Liver (tissue), 9 donors: ENCODE data around the gene DENND6A. TPM values are rescaled to one million over a fixed set of nuclear protein-coding genes. Genes with fewer than 3 reads are reported as not detected.

Experiments used
- DNase-seq: peaks from one replicate; pipeline ENCODE4 v3.0.0-alpha.2; 2017; ENCODE audit warnings: low spot score
- H3K27ac ChIP-seq, 2 donors: one replicate each; pipeline ENCODE4 v1.7.0; 2013; ENCODE audit warnings: inconsistent platforms in 2 of 2, low read length in 2 of 2, control low read depth in 1 of 2, low read depth in 1 of 2, mild to moderate bottlenecking in 1 of 2
- H3K27me3 ChIP-seq, 4 donors: one replicate each; pipeline versions ENCODE4 v1.6.1 to v1.7.0; 2013; ENCODE audit warnings: low read length in 3 of 4, inconsistent platforms in 1 of 4, mild to moderate bottlenecking in 1 of 4, moderate library complexity in 1 of 4; ENCODE audit not compliant: control insufficient read depth in 4 of 4, insufficient read depth in 4 of 4
- H3K36me3 ChIP-seq, 4 donors: one replicate each; pipeline versions ENCODE4 v1.6.1 to v1.7.0; 2013; ENCODE audit warnings: low read length in 3 of 4, mild to moderate bottlenecking in 3 of 4, low read depth in 1 of 4, moderate library complexity in 1 of 4; ENCODE audit not compliant: control insufficient read depth in 4 of 4, insufficient read depth in 3 of 4
- H3K4me1 ChIP-seq, 4 donors: one replicate each; pipeline versions ENCODE4 v1.6.1 to v1.7.0; 2013; ENCODE audit warnings: low read length in 3 of 4, mild to moderate bottlenecking in 3 of 4, moderate library complexity in 1 of 4; ENCODE audit not compliant: control insufficient read depth in 4 of 4, insufficient read depth in 4 of 4
- H3K4me3 ChIP-seq, 3 donors: one replicate each; pipeline versions ENCODE4 v1.6.1 to v1.7.0; 2013; ENCODE audit warnings: low read length in 3 of 3, control low read depth in 1 of 3, low read depth in 1 of 3, mild to moderate bottlenecking in 1 of 3
- H3K9ac ChIP-seq, 2 donors: one replicate each; pipeline ENCODE4 v1.7.0; 2013; ENCODE audit warnings: low read length in 2 of 2, mild to moderate bottlenecking in 2 of 2, moderate library complexity in 2 of 2, control low read depth in 1 of 2, low read depth in 1 of 2
- H3K9me3 ChIP-seq, 4 donors: one replicate each; pipeline versions ENCODE4 v1.6.1 to v1.7.0; 2013; ENCODE audit warnings: low read length in 3 of 4; ENCODE audit not compliant: control insufficient read depth in 4 of 4
- EGR1 ChIP-seq, 2 donors: IDR thresholded peaks; 2 replicates each; pipeline ENCODE4 v1.6.1; 2016 to 2018; ENCODE audit warnings: antibody characterized with exemption in 2 of 2, low read depth in 2 of 2
- FOXA1 ChIP-seq: IDR thresholded peaks from 2 replicates; pipeline ENCODE4 v1.6.1; 2016; ENCODE audit warnings: antibody characterized with exemption
- FOXA2 ChIP-seq: IDR thresholded peaks from 2 replicates; pipeline ENCODE4 v1.6.1; 2016; ENCODE audit warnings: antibody characterized with exemption
- GABPA ChIP-seq, 2 donors: IDR thresholded peaks in 1 of 2; conservative IDR thresholded peaks in 1 of 2; 2 replicates each; pipeline ENCODE4 v1.6.1; 2016; ENCODE audit warnings: antibody characterized with exemption in 2 of 2, mild to moderate bottlenecking in 1 of 2, moderate library complexity in 1 of 2
- HNF4A ChIP-seq, 2 donors: conservative IDR thresholded peaks; 2 replicates each; pipeline ENCODE4 v1.6.1; 2016; ENCODE audit warnings: antibody characterized with exemption in 2 of 2, mild to moderate bottlenecking in 2 of 2
- HNF4G ChIP-seq: IDR thresholded peaks from 2 replicates; pipeline ENCODE4 v1.6.1; 2016; ENCODE audit warnings: antibody characterized with exemption
- JUND ChIP-seq, 2 donors: IDR thresholded peaks; 2 replicates each; pipeline ENCODE4 v1.6.1; 2016; ENCODE audit warnings: antibody characterized with exemption in 2 of 2
- NR2F2 ChIP-seq: IDR thresholded peaks from 2 replicates; pipeline ENCODE4 v1.6.1; 2016; ENCODE audit warnings: antibody characterized with exemption
- RAD21 ChIP-seq, 2 donors: IDR thresholded peaks; 2 replicates each; pipeline ENCODE4 v1.6.1; 2016; ENCODE audit warnings: antibody characterized with exemption in 2 of 2, mild to moderate bottlenecking in 2 of 2
- RXRA ChIP-seq, 2 donors: IDR thresholded peaks; 2 replicates each; pipeline ENCODE4 v1.6.1; 2017 to 2018; ENCODE audit warnings: antibody characterized with exemption in 2 of 2, mild to moderate bottlenecking in 1 of 2
- SP1 ChIP-seq: IDR thresholded peaks from 2 replicates; pipeline ENCODE4 v1.6.1; 2018; ENCODE audit warnings: antibody characterized with exemption, mild to moderate bottlenecking
- TAF1 ChIP-seq: conservative IDR thresholded peaks from 2 replicates; pipeline ENCODE4 v1.6.1; 2016; ENCODE audit warnings: antibody characterized with exemption, mild to moderate bottlenecking
- YY1 ChIP-seq: IDR thresholded peaks from 2 replicates; pipeline ENCODE4 v1.6.1; 2016; ENCODE audit warnings: antibody characterized with exemption, mild to moderate bottlenecking
- WGBS: extraction: QIAGEN DNeasy Blood & Tissue Kit; methylation state at CpG from one replicate; pipeline ENCODE4 v1.1.7; 2013; 5-methylcytosine and 5-hydroxymethylcytosine counted together
- polyA plus RNA-seq, 2 donors: library from polyadenylated mRNA; stranded (reverse) in 1 of 2; unstranded in 1 of 2; fragments of 200-250 nt in 1 of 2; fragments of >200 nt in 1 of 2; fragmentation: Nextera tagmentation in 1 of 2; extraction: Ambion mirVana in 1 of 2; gene quantifications; one replicate each; pipeline versions ENCODE4 v1.2.1 to v1.2.3, GENCODE V29; 2013 to 2015
- total RNA-seq, 2 donors: library from RNA; depleted of rRNA; stranded (reverse); fragments of >200 nt; gene quantifications; one replicate each; pipeline ENCODE4 v1.2.3, GENCODE V29; 2014
- TF ChIP-seq, protein P1 (sequence below): IDR thresholded peaks from 2 replicates; pipeline ENCODE4 v1.6.1; 2016; ENCODE audit warnings: antibody characterized with exemption
- TF ChIP-seq, protein P2 (sequence below): IDR thresholded peaks from 2 replicates; pipeline ENCODE4 v1.6.1; 2016; ENCODE audit warnings: antibody characterized with exemption
- TF ChIP-seq, protein P3 (sequence below): fragments of 150-350 bp; IDR thresholded peaks from 2 replicates; pipeline ENCODE4 v1.5.1; 2017; ENCODE audit warnings: improper control_type of control experiment, low read depth, low read length; ENCODE audit not compliant: missing input control
- TF ChIP-seq, protein P4 (sequence below): IDR thresholded peaks from 2 replicates; pipeline ENCODE4 v1.6.1; 2016; ENCODE audit warnings: antibody characterized with exemption
- TF ChIP-seq, protein P5 (sequence below): IDR thresholded peaks from 2 replicates; pipeline ENCODE4 v1.6.1; 2016; ENCODE audit warnings: antibody characterized with exemption, mild to moderate bottlenecking
- donor health status: healthy.
- donor health status: healthy.
- donor health status: healthy.
- donor health status: healthy.
- donor health status: healthy.

DENND6A gene
- total and polyA plus RNA-seq, 4 donors, result 3.1 to 12.2 (median 8.1) TPM

DNA sequence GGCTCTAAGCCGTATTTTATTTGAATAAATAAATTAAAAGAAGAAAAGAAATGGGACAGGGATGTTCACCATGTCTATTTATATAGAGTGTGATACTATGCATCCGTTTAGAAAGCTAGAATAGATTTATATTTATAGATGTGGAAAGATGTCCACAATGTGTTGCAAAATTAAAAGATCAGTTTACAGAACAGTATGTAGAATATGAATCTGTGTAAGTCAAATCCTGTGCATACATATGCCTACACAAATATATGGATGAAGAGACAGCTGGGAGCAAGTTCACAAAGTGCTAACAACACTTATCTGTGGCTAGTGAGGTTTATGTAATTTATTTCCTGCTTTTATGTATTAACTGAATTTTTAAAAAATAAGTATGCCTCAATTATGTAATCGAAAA is 37.8 kb upstream of the DENND6A start:
- Histone ChIP-seq H3K9ac (no peak overlapping the region), H3K27me3 (no peaks in the 10 kb centered on the region), H3K4me3 (no peak overlapping the region), H3K4me1 (no peaks in the 10 kb centered on the region), H3K36me3 (no peaks in the 10 kb centered on the region), H3K9me3 (no peaks in the 10 kb centered on the region), H3K27ac (no peak overlapping the region)
- TF ChIP-seq YY1, result no peak
- no peak for TF ChIP-seq HNF4G
- no peak for TF ChIP-seq NR2F2
- TF ChIP-seq TAF1, result no peak
- no peak for TF ChIP-seq FOXA1
- TF ChIP-seq, protein P1, sequence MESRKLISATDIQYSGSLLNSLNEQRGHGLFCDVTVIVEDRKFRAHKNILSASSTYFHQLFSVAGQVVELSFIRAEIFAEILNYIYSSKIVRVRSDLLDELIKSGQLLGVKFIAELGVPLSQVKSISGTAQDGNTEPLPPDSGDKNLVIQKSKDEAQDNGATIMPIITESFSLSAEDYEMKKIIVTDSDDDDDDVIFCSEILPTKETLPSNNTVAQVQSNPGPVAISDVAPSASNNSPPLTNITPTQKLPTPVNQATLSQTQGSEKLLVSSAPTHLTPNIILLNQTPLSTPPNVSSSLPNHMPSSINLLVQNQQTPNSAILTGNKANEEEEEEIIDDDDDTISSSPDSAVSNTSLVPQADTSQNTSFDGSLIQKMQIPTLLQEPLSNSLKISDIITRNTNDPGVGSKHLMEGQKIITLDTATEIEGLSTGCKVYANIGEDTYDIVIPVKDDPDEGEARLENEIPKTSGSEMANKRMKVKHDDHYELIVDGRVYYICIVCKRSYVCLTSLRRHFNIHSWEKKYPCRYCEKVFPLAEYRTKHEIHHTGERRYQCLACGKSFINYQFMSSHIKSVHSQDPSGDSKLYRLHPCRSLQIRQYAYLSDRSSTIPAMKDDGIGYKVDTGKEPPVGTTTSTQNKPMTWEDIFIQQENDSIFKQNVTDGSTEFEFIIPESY, result no peak
- TF ChIP-seq EGR1 (IDR thresholded peaks at IDR 0.05; ENCODE audit: low read depth in 2 of 2), result no peak
- TF ChIP-seq, protein P2, sequence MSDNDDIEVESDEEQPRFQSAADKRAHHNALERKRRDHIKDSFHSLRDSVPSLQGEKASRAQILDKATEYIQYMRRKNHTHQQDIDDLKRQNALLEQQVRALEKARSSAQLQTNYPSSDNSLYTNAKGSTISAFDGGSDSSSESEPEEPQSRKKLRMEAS, result no peak
- TF ChIP-seq JUND (IDR thresholded peaks at IDR 0.05), result no peak
- TF ChIP-seq, protein P3, sequence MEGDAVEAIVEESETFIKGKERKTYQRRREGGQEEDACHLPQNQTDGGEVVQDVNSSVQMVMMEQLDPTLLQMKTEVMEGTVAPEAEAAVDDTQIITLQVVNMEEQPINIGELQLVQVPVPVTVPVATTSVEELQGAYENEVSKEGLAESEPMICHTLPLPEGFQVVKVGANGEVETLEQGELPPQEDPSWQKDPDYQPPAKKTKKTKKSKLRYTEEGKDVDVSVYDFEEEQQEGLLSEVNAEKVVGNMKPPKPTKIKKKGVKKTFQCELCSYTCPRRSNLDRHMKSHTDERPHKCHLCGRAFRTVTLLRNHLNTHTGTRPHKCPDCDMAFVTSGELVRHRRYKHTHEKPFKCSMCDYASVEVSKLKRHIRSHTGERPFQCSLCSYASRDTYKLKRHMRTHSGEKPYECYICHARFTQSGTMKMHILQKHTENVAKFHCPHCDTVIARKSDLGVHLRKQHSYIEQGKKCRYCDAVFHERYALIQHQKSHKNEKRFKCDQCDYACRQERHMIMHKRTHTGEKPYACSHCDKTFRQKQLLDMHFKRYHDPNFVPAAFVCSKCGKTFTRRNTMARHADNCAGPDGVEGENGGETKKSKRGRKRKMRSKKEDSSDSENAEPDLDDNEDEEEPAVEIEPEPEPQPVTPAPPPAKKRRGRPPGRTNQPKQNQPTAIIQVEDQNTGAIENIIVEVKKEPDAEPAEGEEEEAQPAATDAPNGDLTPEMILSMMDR, result no peak
- TF ChIP-seq RXRA (IDR thresholded peaks at IDR 0.05), result no peak
- no peak for TF ChIP-seq FOXA2
- TF ChIP-seq, protein P4, sequence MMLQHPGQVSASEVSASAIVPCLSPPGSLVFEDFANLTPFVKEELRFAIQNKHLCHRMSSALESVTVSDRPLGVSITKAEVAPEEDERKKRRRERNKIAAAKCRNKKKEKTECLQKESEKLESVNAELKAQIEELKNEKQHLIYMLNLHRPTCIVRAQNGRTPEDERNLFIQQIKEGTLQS, result no peak
- no peak for TF ChIP-seq SP1
- DNase-seq, result no peak
- 77% methylated on average over 3 of the region's 3 CpGs for WGBS

DNA sequence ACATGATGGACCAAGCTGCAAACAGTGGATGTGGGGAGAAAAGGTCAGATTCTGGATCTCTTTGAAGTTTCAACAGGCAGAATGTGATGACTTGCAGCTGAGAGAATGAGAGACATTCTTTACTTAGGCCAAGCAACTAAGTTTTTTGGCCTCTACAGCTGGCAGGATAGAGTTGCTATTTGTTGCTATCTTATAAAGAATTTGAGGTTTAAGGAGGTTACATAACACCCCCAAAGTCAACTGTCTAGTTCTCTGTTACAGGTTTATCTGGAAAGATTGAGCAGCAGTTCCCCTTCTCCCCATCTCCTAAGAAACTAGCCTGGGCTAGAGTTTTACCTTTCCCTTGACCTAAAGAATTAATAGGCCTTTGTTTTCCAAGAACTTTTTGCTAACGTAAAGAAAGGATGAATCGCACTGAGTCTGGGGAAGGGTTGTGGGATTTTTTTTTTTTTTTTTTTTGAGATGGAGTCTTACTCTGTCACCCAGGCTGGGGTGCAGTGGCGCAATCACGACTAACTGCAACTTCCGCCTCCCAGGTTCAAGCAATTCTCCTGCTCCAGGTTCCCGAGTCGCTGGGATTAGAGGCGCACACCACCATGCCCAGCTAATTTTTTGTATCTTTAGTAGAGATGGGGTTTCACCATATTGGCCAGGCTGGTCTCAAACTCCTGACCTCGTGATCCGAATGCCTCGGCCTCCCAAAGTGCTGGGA is 36.6 kb upstream of the DENND6A start:
- WGBS, result 90% methylated on average over 11 of the region's 11 CpGs
- Histone ChIP-seq H3K9ac (no peak overlapping the region), H3K4me1 (no peaks in the 10 kb centered on the region), H3K9me3 (no peaks in the 10 kb centered on the region), H3K36me3 (no peaks in the 10 kb centered on the region), H3K4me3 (no peak overlapping the region), H3K27ac (no peak overlapping the region), H3K27me3 (no peaks in the 10 kb centered on the region)
- no peak for TF ChIP-seq EGR1 (IDR thresholded peaks at IDR 0.05; ENCODE audit: low read depth in 2 of 2)
- TF ChIP-seq, protein P5, sequence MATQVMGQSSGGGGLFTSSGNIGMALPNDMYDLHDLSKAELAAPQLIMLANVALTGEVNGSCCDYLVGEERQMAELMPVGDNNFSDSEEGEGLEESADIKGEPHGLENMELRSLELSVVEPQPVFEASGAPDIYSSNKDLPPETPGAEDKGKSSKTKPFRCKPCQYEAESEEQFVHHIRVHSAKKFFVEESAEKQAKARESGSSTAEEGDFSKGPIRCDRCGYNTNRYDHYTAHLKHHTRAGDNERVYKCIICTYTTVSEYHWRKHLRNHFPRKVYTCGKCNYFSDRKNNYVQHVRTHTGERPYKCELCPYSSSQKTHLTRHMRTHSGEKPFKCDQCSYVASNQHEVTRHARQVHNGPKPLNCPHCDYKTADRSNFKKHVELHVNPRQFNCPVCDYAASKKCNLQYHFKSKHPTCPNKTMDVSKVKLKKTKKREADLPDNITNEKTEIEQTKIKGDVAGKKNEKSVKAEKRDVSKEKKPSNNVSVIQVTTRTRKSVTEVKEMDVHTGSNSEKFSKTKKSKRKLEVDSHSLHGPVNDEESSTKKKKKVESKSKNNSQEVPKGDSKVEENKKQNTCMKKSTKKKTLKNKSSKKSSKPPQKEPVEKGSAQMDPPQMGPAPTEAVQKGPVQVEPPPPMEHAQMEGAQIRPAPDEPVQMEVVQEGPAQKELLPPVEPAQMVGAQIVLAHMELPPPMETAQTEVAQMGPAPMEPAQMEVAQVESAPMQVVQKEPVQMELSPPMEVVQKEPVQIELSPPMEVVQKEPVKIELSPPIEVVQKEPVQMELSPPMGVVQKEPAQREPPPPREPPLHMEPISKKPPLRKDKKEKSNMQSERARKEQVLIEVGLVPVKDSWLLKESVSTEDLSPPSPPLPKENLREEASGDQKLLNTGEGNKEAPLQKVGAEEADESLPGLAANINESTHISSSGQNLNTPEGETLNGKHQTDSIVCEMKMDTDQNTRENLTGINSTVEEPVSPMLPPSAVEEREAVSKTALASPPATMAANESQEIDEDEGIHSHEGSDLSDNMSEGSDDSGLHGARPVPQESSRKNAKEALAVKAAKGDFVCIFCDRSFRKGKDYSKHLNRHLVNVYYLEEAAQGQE, result no peak
- TF ChIP-seq TAF1, result no peak
- no peak for TF ChIP-seq GABPA (IDR thresholded peaks at IDR 0.05 in 1 of 2, conservative IDR thresholded peaks at IDR 0.05 in 1 of 2)
- no peak for TF ChIP-seq FOXA1
- no peak for TF ChIP-seq JUND (IDR thresholded peaks at IDR 0.05)
- no peak for TF ChIP-seq YY1
- TF ChIP-seq HNF4A (conservative IDR thresholded peaks at IDR 0.05), result no peak
- TF ChIP-seq, protein P2, result no peak
- no peak for TF ChIP-seq HNF4G
- TF ChIP-seq SP1, result no peak
- TF ChIP-seq FOXA2, result no peak
- no peak for TF ChIP-seq RAD21 (IDR thresholded peaks at IDR 0.05)
- no peak for DNase-seq
